H1 (cell line): ENCODE data around the gene VSNL1.

Source experiments
- CHD2 ChIP-seq: IDR thresholded peaks from 2 replicates; pipeline ENCODE4 v1.6.1; 2012; ENCODE audit warnings: low read length, improper control_type of control experiment
- EGR1 ChIP-seq: IDR thresholded peaks from 2 replicates; pipeline ENCODE4 v1.6.1; 2011; ENCODE audit warnings: low read depth, low read length, borderline replicate concordance
- POLR2A ChIP-seq, 2 experiments: IDR thresholded peaks; 1 replicate in 1 of 2; 2 replicates in 1 of 2; pipeline ENCODE4 v1.6.1; 2011; ENCODE audit warnings: low read depth in 2 of 2, low read length in 2 of 2, mild to moderate bottlenecking in 2 of 2; ENCODE audit errors: control extremely low read depth in 1 of 2
- TF ChIP-seq, protein P1 (sequence below): fragments of 300-600 bp; sonication (generic); IDR thresholded peaks from 2 replicates; pipeline ENCODE4 v1.7.1; 2012; ENCODE audit warnings: low read length, moderate library complexity, mild to moderate bottlenecking, inconsistent platforms; ENCODE audit not compliant: insufficient replicate concordance

DNA sequence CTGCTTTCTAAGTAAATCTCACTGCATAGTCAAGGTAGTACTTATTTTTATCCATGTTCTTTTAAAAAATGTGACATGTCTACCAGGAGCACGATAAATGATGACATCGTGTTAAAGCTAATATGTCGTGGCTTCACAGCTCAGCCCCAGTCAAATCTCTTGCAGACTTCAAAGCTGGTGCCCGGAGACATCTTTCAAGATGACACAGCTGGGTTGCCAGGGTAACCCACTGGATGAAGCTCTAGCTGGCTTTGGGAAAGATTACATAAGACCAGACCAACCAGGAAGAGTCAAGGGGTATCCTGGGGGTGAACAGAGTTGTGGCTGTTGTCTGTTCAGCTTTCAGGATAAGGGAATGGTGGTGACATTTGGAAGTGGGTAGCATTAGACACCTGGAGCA, 67.8 kb downstream of the VSNL1 start:
- TF ChIP-seq EGR1 (no peak), CHD2 (no peak), POLR2A (IDR thresholded peaks at IDR 0.05; ENCODE audit: control extremely low read depth in 1 of 2, low read depth in 2 of 2, low read length in 2 of 2) (no peak)
- TF ChIP-seq, protein P1, sequence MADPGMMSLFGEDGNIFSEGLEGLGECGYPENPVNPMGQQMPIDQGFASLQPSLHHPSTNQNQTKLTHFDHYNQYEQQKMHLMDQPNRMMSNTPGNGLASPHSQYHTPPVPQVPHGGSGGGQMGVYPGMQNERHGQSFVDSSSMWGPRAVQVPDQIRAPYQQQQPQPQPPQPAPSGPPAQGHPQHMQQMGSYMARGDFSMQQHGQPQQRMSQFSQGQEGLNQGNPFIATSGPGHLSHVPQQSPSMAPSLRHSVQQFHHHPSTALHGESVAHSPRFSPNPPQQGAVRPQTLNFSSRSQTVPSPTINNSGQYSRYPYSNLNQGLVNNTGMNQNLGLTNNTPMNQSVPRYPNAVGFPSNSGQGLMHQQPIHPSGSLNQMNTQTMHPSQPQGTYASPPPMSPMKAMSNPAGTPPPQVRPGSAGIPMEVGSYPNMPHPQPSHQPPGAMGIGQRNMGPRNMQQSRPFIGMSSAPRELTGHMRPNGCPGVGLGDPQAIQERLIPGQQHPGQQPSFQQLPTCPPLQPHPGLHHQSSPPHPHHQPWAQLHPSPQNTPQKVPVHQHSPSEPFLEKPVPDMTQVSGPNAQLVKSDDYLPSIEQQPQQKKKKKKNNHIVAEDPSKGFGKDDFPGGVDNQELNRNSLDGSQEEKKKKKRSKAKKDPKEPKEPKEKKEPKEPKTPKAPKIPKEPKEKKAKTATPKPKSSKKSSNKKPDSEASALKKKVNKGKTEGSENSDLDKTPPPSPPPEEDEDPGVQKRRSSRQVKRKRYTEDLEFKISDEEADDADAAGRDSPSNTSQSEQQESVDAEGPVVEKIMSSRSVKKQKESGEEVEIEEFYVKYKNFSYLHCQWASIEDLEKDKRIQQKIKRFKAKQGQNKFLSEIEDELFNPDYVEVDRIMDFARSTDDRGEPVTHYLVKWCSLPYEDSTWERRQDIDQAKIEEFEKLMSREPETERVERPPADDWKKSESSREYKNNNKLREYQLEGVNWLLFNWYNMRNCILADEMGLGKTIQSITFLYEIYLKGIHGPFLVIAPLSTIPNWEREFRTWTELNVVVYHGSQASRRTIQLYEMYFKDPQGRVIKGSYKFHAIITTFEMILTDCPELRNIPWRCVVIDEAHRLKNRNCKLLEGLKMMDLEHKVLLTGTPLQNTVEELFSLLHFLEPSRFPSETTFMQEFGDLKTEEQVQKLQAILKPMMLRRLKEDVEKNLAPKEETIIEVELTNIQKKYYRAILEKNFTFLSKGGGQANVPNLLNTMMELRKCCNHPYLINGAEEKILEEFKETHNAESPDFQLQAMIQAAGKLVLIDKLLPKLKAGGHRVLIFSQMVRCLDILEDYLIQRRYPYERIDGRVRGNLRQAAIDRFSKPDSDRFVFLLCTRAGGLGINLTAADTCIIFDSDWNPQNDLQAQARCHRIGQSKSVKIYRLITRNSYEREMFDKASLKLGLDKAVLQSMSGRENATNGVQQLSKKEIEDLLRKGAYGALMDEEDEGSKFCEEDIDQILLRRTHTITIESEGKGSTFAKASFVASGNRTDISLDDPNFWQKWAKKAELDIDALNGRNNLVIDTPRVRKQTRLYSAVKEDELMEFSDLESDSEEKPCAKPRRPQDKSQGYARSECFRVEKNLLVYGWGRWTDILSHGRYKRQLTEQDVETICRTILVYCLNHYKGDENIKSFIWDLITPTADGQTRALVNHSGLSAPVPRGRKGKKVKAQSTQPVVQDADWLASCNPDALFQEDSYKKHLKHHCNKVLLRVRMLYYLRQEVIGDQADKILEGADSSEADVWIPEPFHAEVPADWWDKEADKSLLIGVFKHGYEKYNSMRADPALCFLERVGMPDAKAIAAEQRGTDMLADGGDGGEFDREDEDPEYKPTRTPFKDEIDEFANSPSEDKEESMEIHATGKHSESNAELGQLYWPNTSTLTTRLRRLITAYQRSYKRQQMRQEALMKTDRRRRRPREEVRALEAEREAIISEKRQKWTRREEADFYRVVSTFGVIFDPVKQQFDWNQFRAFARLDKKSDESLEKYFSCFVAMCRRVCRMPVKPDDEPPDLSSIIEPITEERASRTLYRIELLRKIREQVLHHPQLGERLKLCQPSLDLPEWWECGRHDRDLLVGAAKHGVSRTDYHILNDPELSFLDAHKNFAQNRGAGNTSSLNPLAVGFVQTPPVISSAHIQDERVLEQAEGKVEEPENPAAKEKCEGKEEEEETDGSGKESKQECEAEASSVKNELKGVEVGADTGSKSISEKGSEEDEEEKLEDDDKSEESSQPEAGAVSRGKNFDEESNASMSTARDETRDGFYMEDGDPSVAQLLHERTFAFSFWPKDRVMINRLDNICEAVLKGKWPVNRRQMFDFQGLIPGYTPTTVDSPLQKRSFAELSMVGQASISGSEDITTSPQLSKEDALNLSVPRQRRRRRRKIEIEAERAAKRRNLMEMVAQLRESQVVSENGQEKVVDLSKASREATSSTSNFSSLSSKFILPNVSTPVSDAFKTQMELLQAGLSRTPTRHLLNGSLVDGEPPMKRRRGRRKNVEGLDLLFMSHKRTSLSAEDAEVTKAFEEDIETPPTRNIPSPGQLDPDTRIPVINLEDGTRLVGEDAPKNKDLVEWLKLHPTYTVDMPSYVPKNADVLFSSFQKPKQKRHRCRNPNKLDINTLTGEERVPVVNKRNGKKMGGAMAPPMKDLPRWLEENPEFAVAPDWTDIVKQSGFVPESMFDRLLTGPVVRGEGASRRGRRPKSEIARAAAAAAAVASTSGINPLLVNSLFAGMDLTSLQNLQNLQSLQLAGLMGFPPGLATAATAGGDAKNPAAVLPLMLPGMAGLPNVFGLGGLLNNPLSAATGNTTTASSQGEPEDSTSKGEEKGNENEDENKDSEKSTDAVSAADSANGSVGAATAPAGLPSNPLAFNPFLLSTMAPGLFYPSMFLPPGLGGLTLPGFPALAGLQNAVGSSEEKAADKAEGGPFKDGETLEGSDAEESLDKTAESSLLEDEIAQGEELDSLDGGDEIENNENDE = no peak
